Measurements from ENCODE around the gene MRPS16. TPM values are rescaled to one million over a fixed set of nuclear protein-coding genes. Genes with fewer than 3 reads are reported as not detected.
A peak's percentile ranks its signal among the peaks of the same experiment; 100 is the strongest.

MRPS16 gene
- total and polyA plus RNA-seq, 9 of the 15 experiments (the other 6 are each of a cell fraction or from before 2014, with no cell fraction given): 65.0 to 239 (median 146) TPM

- TF ChIP-seq KDM4B (IDR thresholded peaks at IDR 0.05; ENCODE audit: borderline replicate concordance in 2 of 2, low read depth in 1 of 2): peak in 1 of 2 experiments; percentile 68; a peak in 1 of 4 replicates
- no peak for TF ChIP-seq ZNF253 (CRISPR knock-in tag; conservative IDR thresholded peaks at IDR 0.05)
- peak; percentile 94 for TF ChIP-seq MAX (CRISPR knock-in tag; IDR thresholded peaks at IDR 0.05)
- no peak for TF ChIP-seq SMAD2 (IDR thresholded peaks at IDR 0.05; ENCODE audit: low read depth, low read length)
- no peak for TF ChIP-seq MCM3 (IDR thresholded peaks at IDR 0.05)
- peak; percentile 95; the same call in 1 of the 2 replicates for TF ChIP-seq ZNF830 (CRISPR knock-in tag; IDR thresholded peaks at IDR 0.05)
- TF ChIP-seq SNAPC5 (CRISPR knock-in tag; IDR thresholded peaks at IDR 0.05): no peak
- peak; percentile 60 for TF ChIP-seq PHF20 (IDR thresholded peaks at IDR 0.05; ENCODE audit: partially characterized antibody)
- peak; percentile 96 to 97 for TF ChIP-seq MAZ (CRISPR knock-in tag; conservative IDR thresholded peaks at IDR 0.05 in 1 of 2, IDR thresholded peaks at IDR 0.05 in 1 of 2)
- TF ChIP-seq ZC3H11A (IDR thresholded peaks at IDR 0.05; ENCODE audit: low read depth, low read length): no peak
- TF ChIP-seq KDM2B (CRISPR knock-in tag; IDR thresholded peaks at IDR 0.05): peak; percentile 93
- TF ChIP-seq ZNF140 (CRISPR knock-in tag; IDR thresholded peaks at IDR 0.05): no peak
- TF ChIP-seq FOXK2 (conservative IDR thresholded peaks at IDR 0.05 in 1 of 2, IDR thresholded peaks at IDR 0.05 in 1 of 2; ENCODE audit: low read depth in 2 of 2): peak; percentile 63 to 66; a peak in 3 of 4 replicates
- TF ChIP-seq STAT6 (CRISPR knock-in tag; IDR thresholded peaks at IDR 0.05): peak; percentile 98
- peak; percentile 85 for TF ChIP-seq ZSCAN32 (CRISPR knock-in tag; IDR thresholded peaks at IDR 0.05)
- peak; percentile 96 for TF ChIP-seq ZEB2 (IDR thresholded peaks at IDR 0.05)
- no peak for TF ChIP-seq ZNF445 (CRISPR knock-in tag; IDR thresholded peaks at IDR 0.05; ENCODE audit: low read depth)
- TF ChIP-seq ZNF41 (CRISPR knock-in tag; conservative IDR thresholded peaks at IDR 0.05): peak; percentile 37; the same call in 1 of the 2 replicates
- peak; percentile 84; the same call in 1 of the 2 replicates for TF ChIP-seq ZNF668 (CRISPR knock-in tag; IDR thresholded peaks at IDR 0.05)
- peak; percentile 70 for TF ChIP-seq C11orf30 (IDR thresholded peaks at IDR 0.05; ENCODE audit: low read depth)
- TF ChIP-seq SREBF2 (CRISPR knock-in tag; IDR thresholded peaks at IDR 0.05): peak; percentile 79; the same call in 1 of the 2 replicates
- no peak; the same call in 1 of the 2 replicates for TF ChIP-seq DEAF1 (CRISPR knock-in tag; IDR thresholded peaks at IDR 0.05)
- 0 out of 2 replicates have a peak, but pooled peaks have one; percentile 63 for TF ChIP-seq ZFP1 (CRISPR knock-in tag; IDR thresholded peaks at IDR 0.05)
- TF ChIP-seq ILF3 (IDR thresholded peaks at IDR 0.05; ENCODE audit: borderline replicate concordance): peak; percentile 36; the same call in 1 of the 2 replicates
- TF ChIP-seq RBM17 (IDR thresholded peaks at IDR 0.05; ENCODE audit: borderline replicate concordance, low read depth, low read length): no peak
Observed at GRCh38 chr10:73246646-73247508, 5.6 kb downstream of the MRPS16 start, which contains the start of gene DNAJC9 (continued).
